Measurements from ENCODE around the gene TADA3.
A peak's percentile ranks its signal among the peaks of the same experiment; 100 is the strongest.

Gene TADA3

DNA sequence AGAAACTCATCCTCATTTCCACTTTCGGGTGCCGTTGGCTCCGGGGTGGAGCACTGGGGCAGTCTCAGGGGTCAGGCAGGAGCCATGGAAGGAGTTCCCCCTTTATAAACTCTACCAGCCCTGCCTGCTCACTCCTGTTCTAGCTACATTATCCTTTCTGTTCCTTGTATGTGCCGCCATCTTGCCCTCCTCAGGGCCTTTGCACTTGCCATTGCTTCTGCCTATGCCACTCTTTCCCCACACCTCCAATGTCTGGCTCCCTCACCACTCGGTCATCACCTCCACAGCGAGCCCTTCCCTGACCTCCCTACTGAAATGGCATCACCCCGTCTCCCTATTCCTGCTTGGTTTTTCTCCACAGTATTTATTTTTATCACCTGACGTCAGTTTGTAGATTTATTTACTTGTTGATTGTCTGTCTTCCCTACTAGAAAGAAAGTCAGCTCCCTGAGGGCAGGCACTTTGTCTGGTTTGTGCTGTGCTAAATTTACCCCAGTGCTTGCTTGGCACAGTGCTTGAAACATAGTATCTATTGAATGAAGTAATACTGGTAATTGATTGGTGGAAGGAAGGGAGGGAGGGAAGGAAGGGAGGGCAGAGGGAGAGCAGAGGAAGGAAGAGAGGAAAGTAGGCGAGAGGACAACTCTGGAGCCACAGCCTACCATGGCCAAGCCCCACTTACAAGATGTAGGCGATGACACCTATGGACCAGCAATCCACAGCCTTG is 31.3 kb downstream of the TADA3 start:
- DNase-seq (ENCODE audit: low read depth): no peak

DNA sequence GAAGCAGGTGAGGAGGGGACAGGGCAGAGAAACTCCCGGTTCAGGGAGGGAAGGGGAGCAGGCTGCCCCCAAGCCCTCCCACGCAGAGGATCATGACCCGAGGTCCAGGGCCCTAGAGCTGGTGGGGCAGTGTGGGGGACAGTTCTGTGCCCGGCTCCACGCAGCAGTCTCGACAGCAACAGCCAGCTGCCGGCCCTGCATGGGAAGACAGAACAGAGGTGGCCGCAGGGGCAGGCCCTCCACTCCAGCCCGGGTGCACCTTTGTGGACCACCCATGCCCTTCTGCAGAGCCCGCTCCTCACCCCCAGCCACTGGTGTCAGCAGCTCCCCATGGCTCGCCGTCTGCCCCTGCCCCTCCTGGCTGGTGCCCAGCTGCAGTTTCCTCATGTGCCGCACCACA is 34.8 kb downstream of the TADA3 start:
- DNase-seq (ENCODE audit: low read depth): no peak

DNA sequence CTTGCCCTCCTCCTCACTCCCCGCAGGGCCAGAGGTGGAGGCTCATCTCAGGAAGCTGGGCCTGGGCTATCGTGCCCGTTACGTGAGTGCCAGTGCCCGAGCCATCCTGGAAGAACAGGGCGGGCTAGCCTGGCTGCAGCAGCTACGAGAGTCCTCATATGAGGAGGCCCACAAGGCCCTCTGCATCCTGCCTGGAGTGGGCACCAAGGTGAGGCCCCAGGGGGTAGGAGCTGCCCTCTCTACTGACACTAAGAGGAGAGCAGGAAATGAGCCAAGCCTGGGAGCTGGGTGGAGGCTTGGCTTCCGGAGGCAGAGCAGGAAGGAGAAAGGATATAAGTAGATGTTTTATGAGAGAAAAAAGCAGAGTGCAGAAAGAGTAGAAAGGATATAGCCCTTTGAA is 37.6 kb downstream of the TADA3 start:
- peak; percentile 45 for DNase-seq (ENCODE audit: low read depth)

DNA sequence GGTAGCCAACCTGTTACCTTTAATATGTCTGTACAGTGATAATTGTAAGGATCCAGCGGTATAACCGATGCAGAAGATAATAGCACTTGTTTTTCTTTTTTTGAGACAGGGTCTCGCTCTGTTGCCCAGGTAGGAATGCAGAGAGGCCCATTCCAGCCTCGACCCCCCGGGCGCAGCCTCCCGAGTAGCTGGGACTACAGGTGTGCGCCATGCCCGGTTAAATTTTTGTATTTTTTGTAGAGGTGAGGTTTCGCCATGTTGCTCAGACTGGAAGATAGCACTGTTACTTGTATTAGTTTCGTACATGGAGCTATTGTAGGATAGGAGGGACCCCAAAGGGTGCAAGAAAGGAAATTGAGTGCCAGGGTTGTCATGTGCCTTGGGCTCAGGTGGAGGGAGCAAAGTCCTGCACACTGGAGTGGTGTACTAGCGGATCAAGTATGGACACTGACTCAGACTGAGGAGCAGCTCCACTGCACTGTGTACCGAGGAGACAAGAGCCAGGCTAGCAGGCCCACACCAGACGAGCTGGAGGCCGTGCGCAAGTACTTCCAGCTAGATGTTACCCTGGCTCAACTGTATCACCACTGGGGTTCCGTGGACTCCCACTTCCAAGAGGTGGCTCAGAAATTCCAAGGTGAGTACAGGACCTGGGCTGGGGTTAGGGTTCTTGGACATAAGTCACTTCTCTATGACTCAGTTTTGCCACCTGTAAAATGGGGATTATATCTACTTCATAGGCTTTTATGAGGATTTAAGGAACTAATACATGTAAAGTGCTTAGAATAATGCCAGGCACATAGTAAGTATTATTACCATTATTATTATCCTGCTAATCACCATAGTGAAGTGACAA is 41.5 kb downstream of the TADA3 start:
- peak; percentile 47 for DNase-seq (ENCODE audit: low read depth)

- DNase-seq (ENCODE audit: low read depth): peak; percentile 99
Measured at GRCh38 chr3:9749645-9750555, 42.4 kb downstream of the TADA3 start, which contains the start of gene OGG1. OGG1 (plus strand) TSS chr3:9749952; CDS start chr3:9750287, 335 bp downstream.

DNA sequence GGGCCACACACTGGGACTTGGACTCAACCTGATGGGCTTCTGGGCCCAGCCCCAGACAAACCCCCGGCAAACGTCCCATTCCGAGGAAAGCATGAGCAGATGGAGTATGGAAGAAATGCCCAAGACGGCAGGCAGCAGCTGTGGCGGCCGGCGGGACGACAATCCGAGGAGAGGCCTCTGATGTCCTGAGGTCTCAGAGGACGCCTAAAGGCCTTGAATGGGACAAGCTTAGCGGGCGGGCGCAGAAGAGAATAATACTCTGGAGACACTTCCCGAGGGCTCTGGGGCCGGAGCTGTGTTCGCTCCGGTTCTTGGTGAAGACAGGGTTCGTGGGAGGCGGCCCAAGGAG is 43.0 kb downstream of the TADA3 start:
- DNase-seq (ENCODE audit: low read depth): no peak

GRCh38 chr3:9748031-9748430 is 44.2 kb downstream of the TADA3 start:
- no peak for DNase-seq (ENCODE audit: low read depth)

- peak; percentile 70 for DNase-seq (ENCODE audit: low read depth)
Measured at GRCh38 chr3:9747267-9747666, 45.0 kb downstream of the TADA3 start.

GRCh38 chr3:9746330-9746729 is 45.9 kb downstream of the TADA3 start:
- peak; percentile 84 for DNase-seq (ENCODE audit: low read depth)

DNA sequence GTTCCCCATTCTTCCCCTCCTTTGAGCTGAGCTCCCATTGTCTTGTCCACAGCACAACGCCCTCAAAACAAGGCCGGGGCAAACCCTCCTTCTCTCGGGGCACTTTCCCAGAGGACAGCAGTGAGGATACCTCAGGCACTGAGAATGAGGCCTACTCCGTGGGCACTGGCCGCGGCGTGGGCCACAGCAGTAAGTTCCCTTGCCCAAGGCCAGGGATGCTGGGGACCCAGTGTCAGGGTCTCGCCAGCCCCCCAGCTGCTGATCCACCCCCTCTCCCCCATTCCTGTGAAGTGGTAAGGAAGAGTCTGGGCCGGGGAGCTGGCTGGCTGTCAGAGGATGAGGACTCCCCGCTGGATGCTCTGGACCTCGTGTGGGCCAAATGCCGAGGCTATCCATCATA is 46.8 kb downstream of the TADA3 start:
- no peak for DNase-seq (ENCODE audit: low read depth)

- DNase-seq (ENCODE audit: low read depth): no peak
Measured at GRCh38 chr3:9744162-9744561, 48.1 kb downstream of the TADA3 start.

DNA sequence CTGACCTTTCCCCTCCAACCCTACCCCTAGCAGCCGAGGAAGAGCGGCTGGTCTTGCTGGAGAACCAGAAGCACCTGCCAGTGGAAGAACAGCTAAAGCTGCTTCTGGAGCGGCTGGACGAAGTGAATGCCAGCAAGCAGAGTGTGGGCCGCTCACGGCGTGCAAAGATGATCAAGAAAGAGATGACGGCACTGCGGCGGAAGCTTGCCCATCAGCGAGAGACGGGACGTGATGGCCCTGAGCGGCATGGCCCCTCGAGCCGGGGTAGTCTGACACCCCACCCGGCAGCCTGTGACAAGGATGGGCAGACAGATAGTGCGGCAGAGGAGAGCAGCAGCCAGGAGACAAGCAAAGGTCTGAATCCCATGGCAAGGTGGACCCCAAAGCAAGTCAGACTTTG is 48.7 kb downstream of the TADA3 start:
- DNase-seq (ENCODE audit: low read depth): no peak

DNA sequence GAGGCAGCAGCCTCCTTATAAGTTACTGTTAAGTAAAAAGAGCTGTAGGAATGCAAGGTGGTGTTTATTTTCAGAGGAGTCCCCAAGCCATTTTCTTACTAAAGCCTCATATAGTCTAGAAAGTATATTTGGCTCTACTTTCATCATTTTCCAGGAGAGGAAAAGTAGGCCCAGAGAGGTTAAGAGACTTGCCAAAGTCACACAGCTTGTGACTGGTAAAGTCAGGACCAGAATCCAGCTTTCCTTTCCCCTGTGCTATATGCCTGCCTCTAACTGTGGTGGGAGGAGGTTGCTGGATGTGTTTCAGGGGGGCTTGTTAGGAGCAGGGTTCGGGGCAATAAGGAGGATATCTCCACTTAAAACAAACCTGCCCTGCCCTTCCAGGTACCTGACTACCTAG is 49.7 kb downstream of the TADA3 start:
- no peak for DNase-seq (ENCODE audit: low read depth)

DNA sequence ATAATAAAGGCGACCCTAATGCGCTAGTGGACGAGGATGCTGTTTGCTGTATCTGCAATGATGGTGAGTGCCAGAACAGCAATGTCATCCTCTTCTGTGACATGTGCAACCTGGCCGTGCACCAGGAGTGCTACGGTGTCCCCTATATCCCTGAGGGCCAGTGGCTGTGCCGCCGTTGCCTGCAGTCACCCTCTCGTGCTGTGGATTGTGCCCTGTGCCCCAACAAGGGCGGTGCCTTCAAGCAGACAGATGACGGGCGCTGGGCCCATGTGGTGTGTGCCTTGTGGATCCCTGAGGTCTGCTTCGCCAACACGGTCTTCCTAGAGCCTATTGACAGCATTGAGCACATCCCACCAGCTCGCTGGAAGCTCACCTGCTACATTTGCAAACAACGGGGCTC is 53.1 kb downstream of the TADA3 start:
- DNase-seq (ENCODE audit: low read depth): no peak

GRCh38 chr3:9736831-9737230 is 55.4 kb downstream of the TADA3 start:
- no peak for DNase-seq (ENCODE audit: low read depth)

DNA sequence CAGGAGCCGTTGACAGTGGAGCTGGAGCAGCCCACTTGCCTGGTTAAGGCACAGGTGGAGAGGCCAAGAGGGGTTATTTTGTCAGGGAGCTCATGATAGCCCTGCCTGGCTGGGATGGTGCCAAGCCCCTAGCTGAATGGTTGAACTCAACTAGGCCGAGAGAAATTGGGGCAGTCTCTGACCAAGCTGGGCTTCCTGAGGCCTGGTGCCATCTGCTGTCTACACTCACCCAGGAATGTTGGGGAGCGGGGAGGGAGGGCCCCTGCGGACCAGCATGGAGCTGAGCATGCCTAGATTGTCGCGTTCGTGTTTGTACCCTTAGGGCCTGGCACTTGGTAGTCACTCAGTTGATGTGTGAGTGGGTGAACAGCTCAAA is 59.5 kb downstream of the TADA3 start:
- peak; percentile 58 for DNase-seq (ENCODE audit: low read depth)

DNA sequence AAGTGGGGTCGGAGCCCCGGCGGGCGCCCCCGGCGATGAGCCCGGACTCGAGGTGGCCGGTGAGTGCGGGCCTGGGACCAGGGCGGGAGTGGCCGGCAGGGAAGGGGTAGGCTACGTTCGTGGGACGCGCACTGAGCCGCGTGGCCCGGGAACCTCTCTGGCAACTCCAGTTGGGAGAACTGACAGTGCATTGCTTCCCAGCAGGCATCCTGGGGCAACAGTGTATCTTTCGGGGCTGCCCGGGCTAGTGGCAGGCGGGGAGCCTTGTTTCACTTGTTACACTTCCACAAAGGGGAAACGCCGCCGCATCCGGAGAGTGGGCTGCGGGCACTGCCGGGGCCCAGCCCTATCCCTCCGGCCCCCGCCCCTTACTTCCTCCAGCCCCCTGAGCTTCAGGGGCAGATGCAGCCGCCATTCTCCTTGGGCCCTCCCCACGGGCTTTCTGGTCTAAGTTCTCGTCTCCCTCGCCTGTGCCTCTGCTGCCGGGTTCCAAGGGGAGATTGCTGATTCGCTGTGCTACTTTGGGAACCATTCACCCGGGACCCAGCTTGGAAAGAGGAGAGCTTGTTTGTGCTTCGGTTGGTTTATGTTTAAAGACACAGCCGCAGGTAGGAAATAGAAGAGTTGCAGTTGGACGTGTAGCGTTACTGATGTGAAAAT is 60.1 kb downstream of the TADA3 start:
- peak; percentile 38 for DNase-seq (ENCODE audit: low read depth)

DNA sequence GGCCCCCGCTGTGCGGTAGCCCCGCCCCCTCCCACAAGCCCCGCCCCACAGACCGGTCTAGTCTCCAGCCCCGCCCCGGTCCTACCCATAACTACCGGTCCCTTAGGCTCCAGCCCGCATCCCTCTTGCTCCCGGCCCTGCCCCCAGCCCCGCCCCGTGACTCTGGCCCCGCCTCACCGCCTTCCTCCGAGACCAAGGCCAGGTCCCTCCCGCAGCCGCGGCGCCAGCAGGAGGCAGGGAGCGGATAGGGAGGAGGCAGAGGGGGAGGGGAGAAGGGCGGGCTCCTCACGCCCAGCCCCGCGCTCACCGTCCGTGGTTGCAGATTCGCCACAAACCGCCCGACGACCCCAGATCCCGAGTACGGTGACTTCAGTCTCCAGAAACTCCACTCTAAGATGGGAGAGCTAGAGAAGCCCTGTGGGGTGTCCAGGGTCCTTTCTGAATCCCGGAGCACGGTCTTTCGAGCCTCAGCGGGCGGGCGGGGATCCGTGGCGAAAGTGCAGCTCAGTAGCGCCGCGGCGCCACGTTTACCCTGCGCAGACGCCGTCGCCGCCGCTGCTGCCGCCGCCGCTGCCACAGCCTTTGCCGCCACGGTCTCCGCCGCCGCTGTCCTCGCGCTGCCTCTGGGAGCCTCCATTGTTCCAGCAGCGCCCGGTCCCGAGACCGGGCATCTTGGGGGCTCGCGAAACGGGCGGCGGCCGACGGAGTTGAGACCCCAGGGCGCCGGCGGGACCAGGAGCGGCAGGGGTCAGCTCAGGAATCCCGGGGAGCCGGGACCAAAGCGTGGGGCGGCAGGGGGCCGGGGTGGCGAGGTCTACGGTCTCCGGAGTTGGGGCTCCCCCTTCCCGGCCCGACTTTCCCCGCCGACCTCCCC is 60.8 kb downstream of the TADA3 start, which contains the start of gene BRPF1:
Gene BRPF1 (plus strand): TSS at position 530 of the 874 bp plus-strand sequence. CDS start 2,406 bp downstream, outside the sequence.
- peak; percentile 99 for DNase-seq (ENCODE audit: low read depth)

DNA sequence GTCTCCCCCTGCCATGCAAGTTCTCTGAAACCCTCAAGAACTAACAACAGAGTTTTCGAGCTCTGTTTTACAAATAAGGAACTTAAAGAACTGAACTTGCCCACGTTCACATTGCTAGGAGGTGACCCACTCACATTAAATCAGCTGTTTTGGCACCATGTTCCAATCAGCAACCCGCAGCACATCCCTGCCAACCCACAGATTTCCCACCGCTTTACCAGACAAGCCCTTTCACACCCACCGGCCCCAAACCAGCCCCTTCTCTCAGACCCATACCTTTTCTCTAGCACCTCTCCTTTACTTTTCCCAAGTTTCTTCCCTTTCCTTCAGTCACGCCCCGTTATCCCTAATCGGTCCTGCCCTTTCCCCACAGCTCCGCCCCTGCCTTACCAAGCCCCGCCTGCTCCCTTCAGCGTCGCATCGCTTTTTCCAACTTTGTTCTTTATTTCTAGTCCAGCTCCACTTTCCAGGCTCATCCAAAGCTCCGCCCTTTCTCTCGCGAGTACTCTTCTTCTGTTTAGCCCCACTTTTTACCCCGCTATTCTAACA is 61.5 kb downstream of the TADA3 start:
- DNase-seq (ENCODE audit: low read depth): no peak

Measured in ELR (cell line).